ENCODE results near the gene ACOXL.

- no peak for TF ChIP-seq CTCF (IDR thresholded peaks at IDR 0.05)
- no peak for TF ChIP-seq POLR2A (IDR thresholded peaks at IDR 0.05)
These were observed 104.3 kb downstream of the ACOXL start for GRCh38 chr2:110836671-110837070.
